ENCODE data around the gene GNG5.
"Not testable (repeated sequence)": the region's sequence is repeated elsewhere in the genome, so short reads cannot be mapped to it uniquely, and the experiment has no call there.

GNG5 gene

GRCh38 chr1:84481317-84481716 lies 25.1 kb downstream of the GNG5 start:
- no peak for DNase-seq

- DNase-seq = no peak
These were observed 25.7 kb downstream of the GNG5 start for GRCh38 chr1:84480650-84481049.

GRCh38 chr1:84479998-84480397 lies 26.4 kb downstream of the GNG5 start:
- no peak for DNase-seq

GRCh38 chr1:84478876-84479868 lies 27.2 kb downstream of the GNG5 start, which contains the start of gene RPF1:
TSS of gene RPF1 (plus strand) at chr1:84479266. CDS start at chr1:84479282, 16 bp downstream.
- DNase-seq = peak; percentile 63

GRCh38 chr1:84476225-84476624 lies 30.2 kb downstream of the GNG5 start:
- DNase-seq = no peak

- DNase-seq = no peak
These were observed 39.1 kb downstream of the GNG5 start for GRCh38 chr1:84467298-84467697.

DNA sequence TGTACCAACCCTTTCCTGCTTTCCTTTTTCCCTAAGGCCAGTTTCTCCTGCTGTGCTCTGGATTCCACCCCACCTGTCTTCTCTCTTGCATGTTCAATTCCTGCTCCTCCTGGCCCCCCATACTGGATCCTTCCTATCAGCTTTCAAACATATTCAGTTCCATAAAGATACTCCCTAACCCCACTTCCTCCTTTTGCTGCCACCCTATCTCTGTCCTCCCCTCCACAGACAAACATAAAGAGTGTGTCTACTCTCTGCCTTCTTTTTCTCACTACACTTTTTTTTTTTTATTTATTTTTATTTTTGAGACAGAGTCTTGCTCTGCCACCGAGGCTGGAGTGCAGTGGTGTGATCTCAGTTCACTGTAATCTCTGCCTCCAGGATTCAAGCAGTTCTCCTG lies 44.3 kb downstream of the GNG5 start:
- no peak for DNase-seq

DNA sequence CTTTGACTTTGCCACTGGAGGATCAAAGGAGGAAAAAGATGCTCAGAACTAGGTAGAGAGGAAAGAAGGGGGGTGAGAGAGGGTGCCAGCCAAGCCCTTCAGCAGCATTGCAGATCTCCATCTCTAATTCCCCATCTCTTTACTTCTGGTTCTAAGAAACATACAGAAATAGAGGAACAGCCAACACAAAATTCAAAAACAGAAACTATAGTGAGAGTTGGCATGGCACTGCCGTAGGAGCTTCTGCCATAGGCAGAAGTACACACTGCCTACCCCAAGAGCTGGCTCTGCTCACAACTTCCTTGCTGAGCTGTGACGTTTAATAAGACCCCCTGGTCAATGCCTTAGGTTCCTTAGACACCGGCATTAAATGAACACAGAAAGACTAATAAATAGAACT lies 53.9 kb downstream of the GNG5 start:
- DNase-seq = no peak

GRCh38 chr1:84450910-84451309 lies 55.5 kb downstream of the GNG5 start:
- DNase-seq = no peak

GRCh38 chr1:84448704-84449103 lies 57.7 kb downstream of the GNG5 start:
- not testable (repeated sequence) for DNase-seq
